HG03175 (cell line): ENCODE results near the gene ZNF550.

Experiments used
- ATAC-seq: cut with Tn5 transposase; IDR thresholded peaks from one replicate; pipeline ENCODE4 v1.9.1; 2021; ENCODE audit warnings: mild to moderate bottlenecking, moderate library complexity; ENCODE audit not compliant: unreplicated experiment

Gene ZNF550

GRCh38 chr19:57559404-57560025 is at the start of gene ZNF550:
ZNF550 (minus strand) TSS chr19:57559863; CDS start chr19:57559682, 181 bp downstream.
- peak; percentile 99 for ATAC-seq

- no peak for ATAC-seq
These were observed 47.3 kb upstream of the ZNF550 start for GRCh38 chr19:57606931-57607330.

- ATAC-seq: peak; percentile 95
These were observed 40.2 kb upstream of the ZNF550 start, which contains the start of gene ZNF530 for GRCh38 chr19:57599761-57600383. ZNF530 (plus strand) TSS chr19:57599885; CDS start chr19:57604346, 4,461 bp downstream.

- no peak for ATAC-seq
These were observed 39.7 kb upstream of the ZNF550 start for GRCh38 chr19:57599377-57599760.

GRCh38 chr19:57587529-57587928 is 27.9 kb upstream of the ZNF550 start:
- no peak for ATAC-seq

- peak; percentile 85 for ATAC-seq
These were observed 24.1 kb upstream of the ZNF550 start, which contains the start of gene ZIK1 for GRCh38 chr19:57583521-57584416. ZIK1 (plus strand) TSS chr19:57584145; CDS start chr19:57584357, 212 bp downstream.

GRCh38 chr19:57583104-57583520 is 23.4 kb upstream of the ZNF550 start:
- no peak for ATAC-seq

GRCh38 chr19:57578487-57579205 is 19.0 kb upstream of the ZNF550 start, which contains the start of gene ZNF416:
ZNF416 (minus strand) TSS chr19:57578911; CDS start chr19:57578704, 207 bp downstream.
- ATAC-seq: peak; percentile 94

- no peak for ATAC-seq
These were observed 17.0 kb upstream of the ZNF550 start for GRCh38 chr19:57576661-57577060.

- no peak for ATAC-seq
These were observed 12.8 kb upstream of the ZNF550 start for GRCh38 chr19:57572415-57572947.

GRCh38 chr19:57570707-57571106 is 11.0 kb upstream of the ZNF550 start:
- ATAC-seq: no peak

GRCh38 chr19:57566396-57567265 is 7.0 kb upstream of the ZNF550 start:
- ATAC-seq: no peak

GRCh38 chr19:57563547-57563946 is 3.9 kb upstream of the ZNF550 start:
- ATAC-seq: no peak

- ATAC-seq: peak; percentile 21
These were observed 407 bp upstream of the ZNF550 start for GRCh38 chr19:57560049-57560491.

- peak; percentile 11 for ATAC-seq
These were observed 657 bp downstream of the ZNF550 start for GRCh38 chr19:57559008-57559403.

GRCh38 chr19:57558525-57558924 is 1.1 kb downstream of the ZNF550 start:
- no peak for ATAC-seq

GRCh38 chr19:57557659-57558058 is 2.0 kb downstream of the ZNF550 start:
- ATAC-seq: no peak

GRCh38 chr19:57552432-57552831 is 7.2 kb downstream of the ZNF550 start:
- no peak for ATAC-seq

- no peak for ATAC-seq
These were observed 13.2 kb downstream of the ZNF550 start for GRCh38 chr19:57546513-57546912.
